HepG2 (cell line): ENCODE measurements around the gene CXCR5. TPM values are rescaled to one million over a fixed set of nuclear protein-coding genes. Genes with fewer than 3 reads are reported as not detected.

Experiments
- ATRX ChIP-seq: sonication (generic); formaldehyde crosslinking; IDR thresholded peaks from 2 replicates; pipeline ENCODE4 v1.4.0; 2020; ENCODE audit warnings: missing genetic modification reagents, borderline replicate concordance
- BRF2 ChIP-seq: sonication (generic); formaldehyde crosslinking; IDR thresholded peaks from 2 replicates; pipeline ENCODE4 v1.8.1; 2022; ENCODE audit warnings: mild to moderate bottlenecking, missing genetic modification reagents
- CAMTA2 ChIP-seq: sonication (generic); formaldehyde crosslinking; IDR thresholded peaks from 2 replicates; pipeline ENCODE4 v1.4.0; 2020; ENCODE audit warnings: mild to moderate bottlenecking, missing genetic modification reagents, borderline replicate concordance
- CREM ChIP-seq, 2 experiments: sonication (generic) in 1 of 2; formaldehyde crosslinking in 1 of 2; IDR thresholded peaks; 2 replicates each; pipeline versions ENCODE4 v1.4.0 to v1.6.1; 2016 to 2020; ENCODE audit warnings: antibody characterized with exemption in 1 of 2, mild to moderate bottlenecking in 1 of 2, missing genetic modification reagents in 1 of 2
- ELF3 ChIP-seq: IDR thresholded peaks from 2 replicates; pipeline ENCODE4 v1.6.1; 2016; ENCODE audit warnings: missing genetic modification reagents, missing compliant biosample characterization
- HOMEZ ChIP-seq: IDR thresholded peaks from 2 replicates; pipeline ENCODE4 v1.6.1; 2016; ENCODE audit warnings: low read depth
- RERE ChIP-seq: IDR thresholded peaks from 2 replicates; pipeline ENCODE4 v1.6.1; 2016; ENCODE audit warnings: low read depth, missing genetic modification reagents, missing compliant biosample characterization
- TIGD3 ChIP-seq: sonication (generic); formaldehyde crosslinking; IDR thresholded peaks from 2 replicates; pipeline ENCODE4 v1.5.1; 2020; ENCODE audit warnings: mild to moderate bottlenecking, missing genetic modification reagents, borderline replicate concordance
- ZMAT5 ChIP-seq: sonication (generic); formaldehyde crosslinking; IDR thresholded peaks from 2 replicates; pipeline ENCODE4 v1.5.0; 2020; ENCODE audit warnings: mild to moderate bottlenecking, low read depth, missing genetic modification reagents, borderline replicate concordance
- ZNF556 ChIP-seq: sonication (generic); formaldehyde crosslinking; IDR thresholded peaks from 2 replicates; pipeline ENCODE4 v1.4.0; 2020; ENCODE audit warnings: mild to moderate bottlenecking, missing genetic modification reagents, borderline replicate concordance
- ZXDC ChIP-seq: sonication (generic); formaldehyde crosslinking; IDR thresholded peaks from 2 replicates; pipeline ENCODE4 v1.5.0; 2020; ENCODE audit warnings: mild to moderate bottlenecking, missing genetic modification reagents
- polyA plus RNA-seq, 8 experiments: library from polyadenylated mRNA; depleted of rRNA in 3 of 8; stranded (reverse) in 7 of 8; unstranded in 1 of 8; fragments of >200 nt; fragmentation: Illumina TruSeq in 4 of 8; extraction: Trizol in 4 of 8; gene quantifications; 2 replicates each; pipeline versions ENCODE4 v1.2.1 to v1.2.3, GENCODE V29; 2011 to 2016; ENCODE audit warnings: low read depth in 4 of 8, missing spikeins in 1 of 8, mixed read lengths in 1 of 8; ENCODE audit not compliant: insufficient read depth in 1 of 8
- total RNA-seq, 5 experiments: library from RNA; depleted of rRNA; stranded (reverse); fragments of >200 nt; fragmentation: Illumina TruSeq; extraction: Trizol; gene quantifications; 2 replicates each; pipeline ENCODE4 v1.2.3, GENCODE V29; 2016; ENCODE audit warnings: low read depth in 1 of 5

The CXCR5 gene
- total and polyA plus RNA-seq, 2 of the 13 experiments (the other 11 are each of a cell fraction or from before 2014, with no cell fraction given), result not detected

- TF ChIP-seq BRF2 (CRISPR knock-in tag), result no peak
- TF ChIP-seq ZMAT5, result no peak
- peak; percentile 54; the same call in 1 of the 2 replicates for TF ChIP-seq CREM (IDR thresholded peaks at IDR 0.05)
- no peak for TF ChIP-seq CREM (CRISPR knock-in tag; IDR thresholded peaks at IDR 0.05)
- TF ChIP-seq ATRX (CRISPR knock-in tag), result no peak
- TF ChIP-seq RERE (CRISPR knock-in tag), result no peak
- no peak for TF ChIP-seq CAMTA2 (CRISPR knock-in tag)
- no peak for TF ChIP-seq HOMEZ (CRISPR knock-in tag)
- TF ChIP-seq TIGD3 (CRISPR knock-in tag), result no peak
- TF ChIP-seq ELF3, result no peak
- no peak for TF ChIP-seq ZXDC (CRISPR knock-in tag)
- no peak for TF ChIP-seq ZNF556 (CRISPR knock-in tag)
These were observed 28.4 kb downstream of the CXCR5 start (continued) for GRCh38 chr11:118911880-118912741.
